ENCODE data around the gene INTS2.

GRCh38 chr17:61856035-61856434 lies 71.7 kb downstream of the INTS2 start:
- TF ChIP-seq CTCF (conservative IDR thresholded peaks at IDR 0.05; ENCODE audit: low read depth, low read length), result no peak
- TF ChIP-seq EZH2 (IDR thresholded peaks at IDR 0.05; ENCODE audit: low read length, unreplicated experiment), result no peak
- no peak for TF ChIP-seq EZH2phosphoT487 (IDR thresholded peaks at IDR 0.05; ENCODE audit: borderline replicate concordance, low read length)
